ENCODE measurements around the gene DECR2.
A peak's percentile ranks its signal among the peaks of the same experiment; 100 is the strongest.
"Not testable (repeated sequence)": the region's sequence is repeated elsewhere in the genome, so short reads cannot be mapped to it uniquely, and the experiment has no call there.

DECR2 gene

GRCh38 chr16:405548-406506 is 4.1 kb downstream of the DECR2 start:
- no peak for DNase-seq

- no peak for DNase-seq
Observed at GRCh38 chr16:407253-407652, 5.6 kb downstream of the DECR2 start.

GRCh38 chr16:410516-411178 is 9.0 kb downstream of the DECR2 start:
- DNase-seq, result no peak

- no peak for DNase-seq
Observed at GRCh38 chr16:411576-412265, 10.0 kb downstream of the DECR2 start.

GRCh38 chr16:414395-415169 is 12.9 kb downstream of the DECR2 start:
- DNase-seq, result no peak

- DNase-seq, result not testable (repeated sequence)
Observed at GRCh38 chr16:415170-415498, 13.4 kb downstream of the DECR2 start.

- DNase-seq, result not testable (repeated sequence)
Observed at GRCh38 chr16:422179-422578, 20.5 kb downstream of the DECR2 start.

GRCh38 chr16:424033-424622 is 22.4 kb downstream of the DECR2 start:
- DNase-seq, result peak; percentile 43 to 76

- DNase-seq, result peak in 1 of 2 experiments; percentile 54
Observed at GRCh38 chr16:424623-425081, 23.0 kb downstream of the DECR2 start.

- DNase-seq, result peak; percentile 43 to 83
Observed at GRCh38 chr16:425082-425718, 23.5 kb downstream of the DECR2 start, which contains the start of gene RAB11FIP3. Gene RAB11FIP3 (plus strand): TSS chr16:425649. CDS start chr16:426007, 358 bp downstream.

- DNase-seq, result no peak
Observed at GRCh38 chr16:425740-426114, 24.0 kb downstream of the DECR2 start.

GRCh38 chr16:426115-426905 is 24.6 kb downstream of the DECR2 start:
- no peak for DNase-seq

- DNase-seq, result no peak
Observed at GRCh38 chr16:426906-427249, 25.2 kb downstream of the DECR2 start.

GRCh38 chr16:427250-427649 is 25.6 kb downstream of the DECR2 start:
- no peak for DNase-seq

- DNase-seq, result no peak
Observed at GRCh38 chr16:430904-431303, 29.2 kb downstream of the DECR2 start.

GRCh38 chr16:440627-441026 is 38.9 kb downstream of the DECR2 start:
- DNase-seq, result no peak

GRCh38 chr16:441447-441846 is 39.8 kb downstream of the DECR2 start:
- DNase-seq, result no peak

GRCh38 chr16:442976-443375 is 41.3 kb downstream of the DECR2 start:
- DNase-seq, result no peak

GRCh38 chr16:444027-444426 is 42.3 kb downstream of the DECR2 start:
- DNase-seq, result no peak

- no peak for DNase-seq
Observed at GRCh38 chr16:445566-445965, 43.9 kb downstream of the DECR2 start.

GRCh38 chr16:450385-450784 is 48.7 kb downstream of the DECR2 start:
- no peak for DNase-seq

Data from NCI-H446 (cell line).